Right hindlimb (tissue), 1 donor: Measurements from ENCODE around the gene PTPRM.

Experiments used
- DNase-seq: peaks from one replicate; pipeline ENCODE4 v3.0.0-alpha.2; 2018

Gene PTPRM

GRCh38 chr18:7600528-7601245 lies 33.6 kb downstream of the PTPRM start:
- no peak for DNase-seq

GRCh38 chr18:7601246-7601615 lies 34.1 kb downstream of the PTPRM start:
- DNase-seq = no peak

GRCh38 chr18:7601936-7602335 lies 34.8 kb downstream of the PTPRM start:
- DNase-seq = no peak

- DNase-seq = no peak
Observed at GRCh38 chr18:7603259-7604000, 36.3 kb downstream of the PTPRM start.

- DNase-seq = peak; percentile 38
Observed at GRCh38 chr18:7604361-7604760, 37.2 kb downstream of the PTPRM start.

GRCh38 chr18:7605705-7606104 lies 38.6 kb downstream of the PTPRM start:
- DNase-seq = no peak

- DNase-seq = no peak
Observed at GRCh38 chr18:7607540-7608173, 40.5 kb downstream of the PTPRM start.

GRCh38 chr18:7608174-7608550 lies 41.0 kb downstream of the PTPRM start:
- no peak for DNase-seq

GRCh38 chr18:7608781-7609201 lies 41.7 kb downstream of the PTPRM start:
- DNase-seq = peak; percentile 66

GRCh38 chr18:7609617-7610016 lies 42.5 kb downstream of the PTPRM start:
- DNase-seq = no peak

- no peak for DNase-seq
Observed at GRCh38 chr18:7614042-7614441, 46.9 kb downstream of the PTPRM start.

GRCh38 chr18:7615840-7616239 lies 48.7 kb downstream of the PTPRM start:
- DNase-seq = no peak

- DNase-seq = peak; percentile 56
Observed at GRCh38 chr18:7616661-7617060, 49.5 kb downstream of the PTPRM start.

- peak; percentile 83 for DNase-seq
Observed at GRCh38 chr18:7617738-7618422, 50.8 kb downstream of the PTPRM start.

- DNase-seq = no peak
Observed at GRCh38 chr18:7618891-7619442, 51.9 kb downstream of the PTPRM start.

- DNase-seq = no peak
Observed at GRCh38 chr18:7619676-7620075, 52.6 kb downstream of the PTPRM start.

- DNase-seq = no peak
Observed at GRCh38 chr18:7622721-7623120, 55.6 kb downstream of the PTPRM start.

- DNase-seq = no peak
Observed at GRCh38 chr18:7623681-7624080, 56.6 kb downstream of the PTPRM start.

- DNase-seq = no peak
Observed at GRCh38 chr18:7624697-7625096, 57.6 kb downstream of the PTPRM start.

GRCh38 chr18:7626175-7626921 lies 59.2 kb downstream of the PTPRM start:
- DNase-seq = no peak

- DNase-seq = no peak
Observed at GRCh38 chr18:7626922-7627440, 59.9 kb downstream of the PTPRM start.

GRCh38 chr18:7629416-7629815 lies 62.3 kb downstream of the PTPRM start:
- no peak for DNase-seq
